ENCODE measurements around the gene RTN4.

RTN4 gene

DNA sequence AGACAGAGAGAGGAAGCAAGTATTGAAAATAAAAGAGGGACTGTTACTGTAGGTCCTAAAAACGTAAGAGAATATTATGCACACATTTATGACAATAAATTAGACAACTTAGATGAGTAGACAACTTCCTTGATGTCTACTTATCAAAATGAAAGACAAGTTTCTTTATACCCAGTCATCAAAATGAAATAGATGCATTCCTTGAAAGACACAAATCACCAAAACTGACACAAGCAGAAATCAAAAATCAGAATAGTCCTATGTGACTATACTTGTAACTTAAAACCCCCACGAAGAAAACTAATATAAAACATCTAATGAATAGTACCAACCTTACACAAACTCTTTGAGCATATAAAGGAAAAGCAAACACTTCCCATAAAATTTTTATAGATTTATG is 14.5 kb downstream of the RTN4 start:
- DNase-seq, result no peak

DNA sequence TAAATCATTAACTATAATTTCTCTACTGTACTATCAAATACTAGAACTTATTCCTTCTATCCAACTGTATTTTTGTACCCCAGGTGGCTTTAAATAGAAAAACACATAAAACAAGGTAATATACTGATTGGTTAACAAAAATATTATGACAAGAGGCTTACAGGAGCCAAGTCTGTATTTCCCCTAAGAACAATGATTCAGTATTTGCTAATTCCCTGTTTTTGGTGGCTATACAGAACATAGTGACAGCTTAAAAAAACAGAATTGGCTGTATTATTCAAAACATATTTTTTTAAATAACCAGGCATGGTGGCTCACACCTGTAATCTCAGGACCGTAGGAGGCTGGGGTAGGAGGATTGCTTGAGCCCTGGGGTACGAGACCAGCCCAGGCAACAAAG is 16.3 kb downstream of the RTN4 start:
- no peak for DNase-seq

DNA sequence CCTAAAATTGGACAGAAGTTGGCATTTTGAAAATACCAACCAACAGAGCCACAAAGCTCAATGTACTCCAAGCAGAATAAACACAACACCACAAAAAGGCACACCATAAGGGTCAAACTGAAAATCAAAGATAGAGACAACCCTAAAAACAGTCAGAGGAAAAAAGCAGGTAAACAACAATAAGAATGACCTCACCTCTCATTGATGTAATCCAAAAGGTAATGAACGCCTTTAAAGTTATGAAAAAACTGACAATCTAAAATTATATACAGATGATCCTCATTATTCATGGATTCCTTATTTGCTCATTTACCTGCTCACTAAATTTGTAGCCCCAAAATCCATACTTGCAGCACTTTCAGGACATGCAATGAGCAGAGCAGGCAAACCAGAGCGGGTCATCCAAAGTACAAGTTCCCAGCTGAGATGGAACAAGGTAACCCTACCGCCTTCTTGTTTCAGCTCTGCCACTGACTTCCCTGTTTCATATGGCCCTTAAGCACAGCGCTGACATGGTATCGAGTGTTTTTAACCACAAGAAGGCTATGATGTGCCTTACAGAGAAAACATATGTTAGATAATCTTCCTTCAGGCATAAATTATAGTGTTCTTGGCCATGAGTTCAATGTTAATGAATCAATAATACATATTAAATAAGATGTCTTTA is 17.0 kb downstream of the RTN4 start:
- no peak for DNase-seq

DNA sequence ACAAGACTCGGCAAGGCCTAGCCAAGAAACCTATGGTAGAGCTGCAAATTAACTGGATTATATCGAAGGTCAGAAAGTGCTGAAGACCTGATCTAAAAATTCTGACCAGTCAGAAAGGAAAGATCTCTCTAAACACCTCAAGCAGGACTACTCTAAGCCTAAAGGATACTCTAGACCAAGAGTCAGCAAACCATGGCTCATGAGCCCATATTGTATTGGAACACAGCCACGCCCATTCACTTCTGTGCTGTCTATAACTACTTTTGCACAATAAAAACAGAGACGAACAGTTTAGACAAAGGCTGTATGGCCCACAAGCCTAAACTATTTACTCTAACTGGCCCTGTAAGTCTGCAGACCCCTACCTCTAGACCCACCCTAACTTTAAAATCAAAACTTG is 18.7 kb downstream of the RTN4 start:
- no peak for DNase-seq

DNA sequence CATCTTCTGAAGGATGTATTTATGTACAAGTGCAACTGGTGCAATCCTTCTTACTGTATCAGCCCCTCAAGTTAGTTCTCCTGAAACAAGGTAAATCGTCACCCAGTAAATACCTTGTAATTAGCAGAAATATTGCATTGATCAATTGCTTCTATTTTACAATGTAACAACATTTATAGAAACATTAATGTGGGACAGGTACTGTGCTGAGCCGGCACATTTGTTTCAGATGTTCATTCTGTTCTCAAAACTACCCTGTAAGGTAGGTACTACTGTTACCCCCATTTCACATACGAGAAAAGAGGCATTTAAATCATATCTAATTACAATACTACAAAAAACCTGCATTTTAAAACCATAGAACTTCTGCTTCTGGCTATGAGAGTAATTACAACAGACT is 19.5 kb downstream of the RTN4 start:
- no peak for DNase-seq

DNA sequence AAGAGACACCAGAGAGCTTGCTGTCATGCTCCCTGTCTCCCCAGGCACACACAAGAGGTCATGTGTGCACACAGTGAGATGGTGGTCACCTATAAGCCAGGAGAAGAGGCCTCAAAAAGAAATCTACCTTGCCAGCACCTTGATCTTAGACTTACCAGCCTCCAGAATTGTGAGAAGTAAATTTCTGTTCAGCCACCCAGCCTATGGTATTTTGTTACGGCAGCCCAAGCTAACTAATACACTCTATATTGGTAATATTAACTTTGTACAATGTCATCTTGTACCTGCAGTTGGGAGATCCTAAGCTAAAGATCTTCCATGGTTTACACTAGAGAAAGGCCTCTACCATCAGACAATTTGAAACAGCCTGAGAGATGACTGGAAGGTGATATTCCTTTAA is 21.2 kb downstream of the RTN4 start:
- no peak for DNase-seq

DNA sequence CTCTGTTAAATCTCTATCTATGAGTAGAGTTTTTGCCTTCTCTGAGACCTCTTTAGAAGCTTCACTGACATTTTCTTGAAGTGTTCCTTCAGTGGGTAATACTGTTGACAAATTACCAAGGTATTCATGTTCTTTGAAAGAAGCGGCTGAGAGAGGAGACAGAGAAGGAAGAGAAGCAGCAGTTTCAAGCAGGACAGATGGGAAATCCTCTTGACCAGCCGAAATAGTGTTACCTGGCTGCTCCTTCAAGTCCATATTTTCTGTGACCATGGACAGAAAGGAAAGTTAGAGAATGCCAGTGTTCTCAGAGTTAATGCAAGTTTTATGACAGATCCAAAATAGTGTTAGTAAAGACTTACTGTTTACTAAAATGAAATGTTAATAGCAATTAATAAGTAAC is 23.0 kb downstream of the RTN4 start:
- DNase-seq, result no peak

DNA sequence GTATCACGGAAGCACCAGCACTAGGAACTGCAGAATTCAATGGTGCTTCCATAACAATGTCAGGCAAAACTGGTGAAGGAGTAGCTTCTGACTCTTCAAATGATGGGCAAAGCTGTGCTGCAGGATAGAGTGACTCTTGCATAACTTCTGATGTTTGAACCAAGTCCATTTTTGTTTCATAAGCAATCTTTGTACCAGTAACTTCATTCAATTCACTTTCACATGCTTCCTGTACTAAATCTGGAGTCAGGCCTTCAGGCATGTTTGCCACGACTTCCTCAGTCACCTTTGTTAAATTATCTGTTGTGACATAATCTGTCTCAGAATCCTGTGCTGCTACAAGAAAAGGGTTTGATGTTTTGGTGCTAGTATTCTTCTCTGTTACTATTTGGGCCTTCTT is 24.0 kb downstream of the RTN4 start:
- no peak for DNase-seq

DNA sequence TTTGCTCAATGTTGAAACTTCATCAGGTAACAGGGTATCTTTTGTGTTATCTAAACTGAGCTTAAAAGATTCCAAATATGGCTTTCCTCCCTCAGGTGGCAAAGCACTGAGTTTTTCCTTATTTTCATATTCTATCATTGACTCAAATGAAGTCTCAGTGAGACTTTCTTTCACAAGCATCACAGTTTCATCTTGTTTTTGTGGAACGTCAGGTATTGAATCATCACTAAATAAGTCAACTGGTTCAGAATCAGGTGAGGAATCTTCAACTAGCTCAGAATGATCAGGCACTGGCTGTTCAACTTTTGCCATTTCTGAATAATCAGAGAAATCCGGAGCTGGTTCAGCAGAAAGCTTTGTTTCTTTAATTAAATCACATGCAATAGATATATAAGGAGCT is 24.6 kb downstream of the RTN4 start:
- no peak for DNase-seq

DNA sequence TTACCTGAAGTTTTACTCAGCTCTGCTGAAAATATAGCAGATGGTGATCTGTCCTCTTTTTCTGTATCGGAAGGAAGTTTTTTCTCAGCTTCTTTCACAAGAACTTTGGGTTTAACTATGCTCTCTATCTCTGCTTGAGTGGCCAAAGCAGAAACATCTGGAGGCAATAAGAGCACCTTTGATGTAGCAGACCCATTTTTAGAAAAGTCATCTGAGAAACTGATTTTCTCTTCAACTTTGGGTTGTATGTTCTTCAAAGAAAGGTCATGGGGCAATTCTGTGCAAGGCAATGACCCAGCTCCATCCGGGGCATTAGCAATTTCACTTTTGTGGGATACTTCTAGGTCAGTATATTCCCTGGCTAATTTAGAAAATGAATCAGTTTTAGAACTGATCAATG is 25.2 kb downstream of the RTN4 start:
- DNase-seq, result no peak

DNA sequence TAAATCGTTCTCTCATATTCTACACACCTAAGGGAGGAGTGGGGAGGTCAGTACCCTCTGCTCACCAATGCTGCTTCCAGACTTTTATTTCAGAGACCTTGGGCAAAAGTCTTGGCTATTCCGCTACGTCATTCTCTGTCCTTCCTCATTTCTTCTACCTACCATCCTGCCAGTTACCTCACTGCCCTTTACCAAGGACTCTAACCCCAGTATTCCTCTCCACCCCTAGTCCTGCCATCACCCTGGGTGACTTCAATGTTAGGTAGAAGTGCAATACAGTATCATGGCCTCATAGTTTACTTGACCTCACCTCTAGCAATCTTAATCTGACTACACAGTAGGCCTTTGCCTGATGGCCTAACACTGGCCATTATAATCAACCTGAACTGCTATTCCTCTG is 27.8 kb downstream of the RTN4 start:
- DNase-seq, result no peak

DNA sequence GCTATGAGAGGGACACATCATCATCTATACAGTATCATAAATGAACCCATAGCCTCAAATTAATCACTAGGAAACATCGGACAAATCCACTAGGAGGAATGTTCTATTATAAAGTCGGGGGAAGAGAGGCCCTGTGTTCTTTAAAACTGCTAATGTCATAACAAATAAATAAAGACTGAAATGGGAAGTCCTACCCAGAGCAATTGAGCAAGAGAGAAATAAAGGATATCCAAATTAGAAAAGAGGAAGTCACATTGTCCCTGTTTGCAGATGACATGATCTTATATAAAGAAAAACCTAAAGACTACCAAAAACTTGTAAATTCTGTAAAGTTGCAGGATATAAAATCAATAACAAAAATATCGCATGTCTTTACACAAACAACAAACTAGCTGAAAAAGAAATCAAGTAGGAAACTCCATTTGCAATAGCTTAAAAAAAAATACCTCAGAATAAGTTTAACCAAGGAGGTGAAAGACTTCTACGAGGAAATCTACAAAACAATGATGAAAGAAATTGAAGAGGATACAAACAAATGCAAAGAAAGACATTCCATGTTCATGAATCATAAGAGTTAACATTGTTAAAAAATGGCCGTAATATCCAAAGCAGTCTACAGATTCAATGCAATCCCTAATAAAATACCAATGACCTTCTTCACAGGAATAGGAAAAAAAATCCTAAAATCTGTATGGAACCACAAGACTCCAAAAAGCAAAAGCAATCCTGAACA is 30.6 kb downstream of the RTN4 start:
- no peak for DNase-seq

DNA sequence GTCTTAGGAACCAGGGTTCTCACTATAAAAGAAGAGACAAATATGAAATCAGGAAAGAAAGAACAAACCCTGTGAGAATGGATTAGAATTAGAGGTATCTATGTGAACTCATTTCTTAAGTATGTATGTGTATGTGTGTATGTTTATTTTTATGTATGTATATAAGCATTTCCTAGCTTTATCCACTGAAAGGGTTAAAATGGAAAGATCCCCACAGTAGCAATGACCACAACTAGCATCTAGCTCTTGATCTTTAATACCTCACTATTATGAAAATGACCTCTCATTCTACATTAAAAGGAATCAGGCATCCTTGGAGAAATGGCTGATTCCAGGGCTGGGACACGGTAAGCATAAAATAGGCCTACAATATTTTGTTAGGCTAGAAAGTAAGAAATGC is 31.6 kb downstream of the RTN4 start:
- DNase-seq, result no peak

DNA sequence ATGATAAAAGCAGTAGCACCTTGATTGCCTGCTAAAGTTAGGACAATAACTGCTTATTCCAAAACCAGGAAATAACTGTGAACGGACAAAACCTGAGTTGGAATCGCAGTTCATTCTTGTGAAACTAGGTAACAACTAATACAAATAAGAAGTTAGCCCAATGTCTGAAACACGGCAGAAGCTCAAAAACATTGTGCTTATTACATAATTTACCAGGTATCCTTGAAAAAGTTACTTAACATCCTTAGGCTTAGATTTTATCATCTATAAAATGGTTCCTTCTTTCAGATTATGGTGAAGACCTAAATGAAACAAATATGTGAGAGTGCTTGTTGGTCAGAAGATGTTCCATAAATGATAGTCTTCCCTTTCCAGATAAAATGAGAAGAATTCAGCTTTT is 32.4 kb downstream of the RTN4 start:
- no peak for DNase-seq

DNA sequence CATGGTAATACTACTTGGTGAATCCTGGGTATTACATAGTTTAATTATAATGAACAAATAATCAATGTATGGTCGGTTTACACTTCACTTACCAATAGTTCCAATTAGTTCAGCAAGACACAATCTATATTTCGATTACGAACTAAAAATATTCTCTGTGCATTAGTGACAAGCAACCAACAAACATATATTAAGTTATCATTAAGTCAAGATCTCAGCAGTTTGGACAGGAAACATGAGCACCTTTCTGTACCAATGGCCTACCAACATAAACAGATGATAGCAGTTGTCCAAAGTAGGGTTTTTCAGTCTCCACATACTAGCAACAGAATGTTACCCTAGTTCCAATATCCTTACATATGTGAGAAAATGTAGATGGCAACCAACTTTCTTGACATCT is 32.8 kb downstream of the RTN4 start:
- no peak for DNase-seq

DNA sequence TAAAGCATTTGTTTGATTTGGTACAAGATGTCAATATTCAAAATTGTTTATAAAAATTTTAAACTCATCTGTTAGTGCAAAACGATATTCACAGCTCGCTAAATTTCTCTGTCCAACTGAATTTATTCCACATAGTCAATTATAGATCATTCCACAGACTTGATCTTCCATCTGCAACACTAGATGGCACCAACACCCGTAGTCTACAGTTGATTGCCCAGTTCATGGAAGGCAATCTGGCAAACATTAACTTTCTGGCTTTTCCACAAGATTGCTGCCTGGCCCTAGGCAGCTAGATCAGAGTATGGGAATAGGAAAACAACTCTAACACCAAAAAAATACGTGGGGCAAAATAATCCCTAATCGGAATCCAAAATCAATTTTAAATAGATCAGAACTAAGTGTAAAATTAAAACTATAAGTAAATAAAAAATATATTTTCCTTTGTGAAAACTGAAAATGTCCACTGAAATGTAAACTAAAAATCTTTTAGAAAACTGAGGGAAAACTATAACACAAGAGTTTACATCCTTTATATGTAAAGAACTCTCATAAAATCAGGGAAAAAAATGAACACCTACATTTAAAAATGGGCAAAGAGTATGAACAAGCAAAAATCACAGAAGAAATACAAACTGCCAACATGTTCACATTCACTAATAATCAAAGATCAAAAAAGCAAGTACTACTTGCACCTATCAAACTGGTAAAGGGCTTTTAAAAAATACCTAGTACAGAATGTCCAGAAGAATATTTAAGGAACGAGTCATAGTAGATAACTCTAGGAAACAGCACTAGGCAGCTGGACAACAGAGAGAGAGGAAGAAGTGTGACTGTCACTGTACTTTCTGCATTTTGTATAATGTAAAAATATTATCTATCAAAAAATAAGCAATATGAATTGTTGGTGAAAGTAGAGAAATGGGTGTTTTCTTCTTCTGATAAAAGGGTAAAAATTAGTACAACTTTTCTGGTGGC is 35.0 kb downstream of the RTN4 start:
- DNase-seq, result peak; percentile 56

DNA sequence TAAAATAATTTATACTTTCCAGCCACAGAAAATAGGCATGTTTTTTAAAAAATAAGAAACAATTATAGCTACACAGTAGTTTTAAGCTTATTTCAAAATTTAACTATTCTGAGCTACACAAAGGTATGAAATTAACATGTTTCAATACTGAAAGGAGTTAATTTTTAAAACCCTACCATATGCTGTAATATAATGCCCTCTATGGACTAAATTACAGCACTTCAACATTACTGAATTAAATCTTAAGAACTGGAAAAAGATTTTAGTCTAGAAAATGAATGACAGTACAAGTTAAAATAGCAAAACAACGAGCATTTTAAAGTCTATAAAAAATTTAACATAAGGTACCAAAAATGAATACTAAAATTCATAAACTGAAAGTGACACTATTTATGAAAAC is 36.3 kb downstream of the RTN4 start:
- DNase-seq, result no peak

DNA sequence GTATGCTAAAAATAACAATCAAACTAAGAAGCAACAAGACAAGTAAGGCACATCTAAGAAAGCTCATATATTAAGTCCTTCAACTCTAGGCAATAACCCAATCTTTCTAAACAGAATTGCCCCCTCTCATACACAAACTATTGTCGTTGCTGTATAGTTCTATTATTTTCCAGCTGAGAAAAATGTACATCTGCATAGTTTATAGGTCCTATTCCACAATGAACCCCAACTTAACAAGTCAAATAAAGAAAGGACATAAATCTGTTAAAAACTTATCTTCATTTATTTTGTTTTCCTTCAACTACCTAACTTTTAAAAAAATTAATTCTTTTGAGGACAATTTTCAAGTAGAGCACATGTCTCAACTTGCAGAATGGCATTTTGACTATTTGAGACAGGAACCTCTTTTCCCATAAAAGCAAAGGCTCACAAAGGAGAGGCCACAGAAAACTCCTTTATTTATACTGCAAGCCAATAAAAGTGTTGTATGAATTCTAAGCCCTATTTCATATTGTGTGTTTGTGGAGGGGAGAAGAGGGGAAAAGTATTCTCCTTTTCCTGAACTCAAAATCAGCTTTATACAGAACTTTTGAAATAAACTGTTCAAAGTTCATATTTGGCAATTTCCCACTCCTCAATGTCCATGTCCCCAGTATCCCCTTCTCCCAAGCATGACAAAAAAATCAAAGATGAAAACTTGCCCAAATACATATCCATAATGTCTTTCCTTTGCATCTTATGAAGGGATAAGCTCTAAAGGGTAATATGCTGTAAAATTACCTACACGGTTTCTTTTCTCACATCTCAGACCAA is 37.4 kb downstream of the RTN4 start:
- DNase-seq, result no peak

DNA sequence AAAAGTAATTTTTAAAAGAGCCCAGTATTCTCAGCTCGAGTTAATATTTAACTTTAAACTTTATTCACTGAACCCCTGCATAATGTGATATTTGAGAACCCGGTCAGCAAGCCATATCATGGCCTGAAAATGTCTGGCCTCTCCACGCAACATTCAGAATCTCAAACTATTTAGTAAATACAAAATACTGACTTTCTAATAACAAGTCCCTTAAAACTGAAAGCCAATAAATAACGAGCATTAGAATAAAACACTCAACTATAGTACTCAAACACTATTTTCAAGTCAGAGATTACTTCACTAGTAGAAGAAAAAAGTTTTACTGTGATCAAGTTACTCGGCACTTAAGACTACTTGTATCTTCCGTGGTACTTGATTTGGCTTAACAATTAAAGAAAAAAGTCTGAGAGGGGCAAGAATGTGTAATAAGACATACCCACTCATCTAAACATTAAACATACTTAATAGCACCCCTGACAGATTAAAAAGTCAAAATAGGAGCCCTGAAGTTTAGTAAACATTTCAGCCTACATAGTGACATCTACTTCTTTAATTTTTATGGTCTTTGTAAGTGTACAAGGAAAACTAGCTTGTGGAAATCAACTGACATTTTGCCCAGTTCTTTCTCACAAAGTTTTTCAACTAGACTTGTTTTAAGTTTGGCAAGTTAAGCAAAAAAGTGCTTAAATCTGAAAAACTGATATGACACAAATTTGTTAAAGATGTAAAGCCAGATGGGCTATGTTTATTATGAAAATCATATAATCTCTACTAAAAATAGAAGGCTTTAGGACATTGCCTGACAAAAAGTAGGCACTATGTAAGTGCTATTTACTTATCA is 38.2 kb downstream of the RTN4 start:
- no peak for DNase-seq

DNA sequence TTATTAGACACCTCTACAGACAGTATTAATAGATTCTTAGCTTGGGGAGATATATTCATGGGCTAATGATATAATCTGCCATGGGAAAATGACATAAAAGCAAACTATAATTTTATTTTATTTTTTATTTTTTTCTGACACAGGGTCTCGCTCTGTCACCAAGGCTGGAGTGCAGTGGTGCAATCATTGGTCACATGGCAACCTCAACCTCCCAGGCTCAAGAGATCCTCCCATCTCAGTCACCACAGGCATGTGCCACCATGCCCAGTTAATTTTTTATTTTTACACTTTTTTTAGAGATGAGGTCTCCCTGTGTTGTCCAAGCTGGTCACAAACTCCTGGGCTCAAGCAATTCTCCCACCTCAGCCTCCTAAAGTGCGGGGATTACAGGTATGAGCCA is 39.3 kb downstream of the RTN4 start:
- no peak for DNase-seq

DNA sequence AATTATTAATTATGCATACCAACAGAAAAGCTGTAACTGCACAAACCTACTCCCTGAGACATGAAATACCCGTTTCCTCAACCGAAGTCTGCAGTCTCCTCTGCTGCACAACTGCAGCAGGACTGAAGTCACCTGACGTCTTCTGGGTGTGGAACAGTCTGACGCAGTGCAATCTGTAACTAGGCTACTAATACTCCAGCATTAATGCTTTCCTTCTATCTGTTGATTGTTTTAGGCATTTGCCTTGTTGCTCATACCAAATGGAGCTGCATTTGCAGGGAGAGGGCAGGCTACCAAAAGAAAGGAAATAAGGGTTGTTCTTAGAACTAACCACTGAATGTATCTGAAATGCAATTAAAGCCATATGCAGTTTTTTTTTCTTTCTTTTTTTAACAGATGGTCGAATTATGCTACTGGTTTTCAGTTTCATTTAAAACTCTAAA is 40.1 kb downstream of the RTN4 start:
- DNase-seq, result peak; percentile 60

All from CD4-positive, alpha-beta T cell treated with Interleukin-4 for 4 hours (primary cell).